HepG2 (cell line): ENCODE measurements around the gene SYNPO2L. TPM values are rescaled to one million over a fixed set of nuclear protein-coding genes. Genes with fewer than 3 reads are reported as not detected.

Experiments used
- ATAC-seq: fragments of 200-7000 bp; cut with Tn5 transposase; 3 replicates; pipeline ENCODE4 v1.9.1; 2020; ENCODE audit warnings: mild to moderate bottlenecking, moderate library complexity
- BruUV-seq: library from RNA; stranded (reverse); fragments of 400-500 nt; replicated peaks from 2 replicates; lab custom pipeline; 2021; lab: Mats Ljungman, UMichigan
- CTCF ChIA-PET: fragments of 300-600 bp; formaldehyde crosslinking; extraction: SDS; loops from one replicate; lab custom pipeline; 2021; ENCODE audit warnings: low total read pairs, inconsistent platforms, low intra/inter-chr PET ratio; lab: Yijun Ruan, JAX
- POLR2A ChIA-PET: fragments of 350-600 bp; sonication (Branson Sonifier 250); formaldehyde crosslinking; loops from one replicate; lab custom pipeline; 2020; ENCODE audit warnings: antibody characterized with exemption, inconsistent platforms; lab: Yijun Ruan, JAX
- DNase-seq: peaks from one replicate; pipeline ENCODE4 v3.0.0-alpha.2; 2015; ENCODE audit warnings: low spot score
- FAIRE-seq: peaks from 3 replicates; lab custom pipeline; 2011; peaks lifted over from hg19 to GRCh38; lab: Jason Lieb, UNC
- H2AFZ ChIP-seq: one replicate; pipeline ENCODE4 v1.6.1; 2011; ENCODE audit warnings: low read length, inconsistent platforms
- H3K27ac ChIP-seq: fragments of 300-600 bp; 3 replicates; pipeline ENCODE4 v1.8.0; 2011; ENCODE audit warnings: mixed run types, mild to moderate bottlenecking, mixed read lengths, low read length, inconsistent platforms; ENCODE audit not compliant: insufficient read depth; ENCODE audit errors: extremely low read length
- H3K27me3 ChIP-seq, 2 experiments: fragments of 200-600 bp in 1 of 2; 2 replicates in 1 of 2; 3 replicates in 1 of 2; pipeline versions ENCODE4 v1.6.0 to v1.8.0; 2011; ENCODE audit warnings: low read length in 2 of 2, mild to moderate bottlenecking in 2 of 2, moderate library complexity in 2 of 2, inconsistent platforms in 1 of 2; ENCODE audit not compliant: insufficient read depth in 2 of 2, control insufficient read depth in 1 of 2
- H3K36me3 ChIP-seq, 2 experiments: fragments of 200-600 bp in 1 of 2; replicated peaks in 1 of 2; 2 replicates in 1 of 2; 3 replicates in 1 of 2; pipeline versions ENCODE4 v1.5.1 to v1.8.0; 2011; ENCODE audit warnings: low read length in 2 of 2, inconsistent platforms in 1 of 2; ENCODE audit not compliant: insufficient read depth in 2 of 2, control insufficient read depth in 1 of 2
- H3K4me1 ChIP-seq: 2 replicates; pipeline ENCODE4 v1.5.1; 2012; ENCODE audit warnings: low read length, inconsistent platforms; ENCODE audit not compliant: insufficient read depth
- H3K4me2 ChIP-seq: 2 replicates; pipeline ENCODE4 v1.6.0; 2011; ENCODE audit warnings: low read depth, low read length, inconsistent platforms
- H3K4me3 ChIP-seq, 3 experiments: fragments of 200-600 bp in 1 of 3; sonication (generic), shearing (Covaris generic) in 1 of 3; replicated peaks in 1 of 3; 2 replicates each; pipeline ENCODE4 v1.5.1; 2011 to 2016; ENCODE audit warnings: low read length in 3 of 3, inconsistent platforms in 2 of 3, low read depth in 2 of 3, mild to moderate bottlenecking in 2 of 3, control low read depth in 1 of 3, mixed read lengths in 1 of 3; ENCODE audit not compliant: insufficient read depth in 1 of 3
- H3K79me2 ChIP-seq: one replicate; pipeline ENCODE4 v1.6.1; 2011; ENCODE audit warnings: low read length, inconsistent platforms; ENCODE audit not compliant: insufficient read depth
- H3K9ac ChIP-seq: 2 replicates; pipeline ENCODE4 v1.6.0; 2011; ENCODE audit warnings: mild to moderate bottlenecking, low read depth, low read length, inconsistent platforms; ENCODE audit not compliant: insufficient read depth
- H3K9me3 ChIP-seq: 2 replicates; pipeline ENCODE4 v1.5.1; 2012; ENCODE audit warnings: mild to moderate bottlenecking, low read length
- H4K20me1 ChIP-seq: 2 replicates; pipeline ENCODE4 v1.6.0; 2011; ENCODE audit warnings: inconsistent platforms, mild to moderate bottlenecking, low read length, moderate library complexity; ENCODE audit not compliant: insufficient read depth
- BHLHE40 ChIP-seq: IDR thresholded peaks from 2 replicates; pipeline ENCODE4 v1.6.1; 2011; ENCODE audit warnings: low read length, improper control_type of control experiment
- CREB3 ChIP-seq: sonication (generic); formaldehyde crosslinking; IDR thresholded peaks from 2 replicates; pipeline ENCODE4 v1.5.0; 2020; ENCODE audit warnings: missing genetic modification reagents
- FOXP4 ChIP-seq: sonication (generic); formaldehyde crosslinking; IDR thresholded peaks from 2 replicates; pipeline ENCODE4 v1.4.0; 2020; ENCODE audit warnings: missing genetic modification reagents
- JDP2 ChIP-seq: sonication (generic); formaldehyde crosslinking; IDR thresholded peaks from 2 replicates; pipeline ENCODE4 v1.8.1; 2022; ENCODE audit warnings: missing genetic modification reagents, borderline replicate concordance
- MNT ChIP-seq: fragments of 450-650 bp; IDR thresholded peaks from 2 replicates; pipeline ENCODE4 v1.6.1; 2016
- SSRP1 ChIP-seq: IDR thresholded peaks from 2 replicates; pipeline ENCODE4 v1.6.1; 2016; ENCODE audit warnings: control low read depth
- ZGPAT ChIP-seq: IDR thresholded peaks from 2 replicates; pipeline ENCODE4 v1.6.1; 2016; ENCODE audit warnings: mild to moderate bottlenecking
- ZKSCAN8 ChIP-seq: IDR thresholded peaks from 2 replicates; pipeline ENCODE4 v1.6.1; 2016; ENCODE audit warnings: borderline replicate concordance, missing genetic modification reagents, missing compliant biosample characterization
- ZNF713 ChIP-seq: sonication (generic); formaldehyde crosslinking; IDR thresholded peaks from 2 replicates; pipeline ENCODE4 v1.4.0; 2020; ENCODE audit warnings: mild to moderate bottlenecking, missing genetic modification reagents
- ZNF737 ChIP-seq: sonication (generic); formaldehyde crosslinking; IDR thresholded peaks from 2 replicates; pipeline ENCODE4 v1.5.0; 2020; ENCODE audit warnings: missing genetic modification reagents, mild to moderate bottlenecking, borderline replicate concordance
- ZNF776 ChIP-seq: sonication (generic); formaldehyde crosslinking; IDR thresholded peaks from 2 replicates; pipeline ENCODE4 v1.4.0; 2020; ENCODE audit warnings: mild to moderate bottlenecking, missing genetic modification reagents
- whole genome bisulfite sequencing: methylation state at CpG from one replicate; pipeline ENCODE4 v1.1.6; 2017; ENCODE audit warnings: low lambda C conversion rate; 5-methylcytosine and 5-hydroxymethylcytosine counted together
- in situ Hi-C: cut with HindIII; loops from 2 replicates; pipeline ENCODE4 v1.10.0; 2017; ENCODE audit warnings: low pct_unique_long_range_greater_than_20kb; ENCODE audit not compliant: extremely low pct_ligation_motif_present
- intact Hi-C: fragments of 100-400 bp; cut with micrococcal nuclease; formaldehyde crosslinking; loops from one replicate; pipeline ENCODE4 v1.10.0; 2022; ENCODE audit not compliant: unreplicated experiment
- polyA plus RNA-seq, 8 experiments: library from polyadenylated mRNA; depleted of rRNA in 3 of 8; stranded (reverse) in 7 of 8; unstranded in 1 of 8; fragments of >200 nt; fragmentation: Illumina TruSeq in 4 of 8; extraction: Trizol in 4 of 8; gene quantifications; 2 replicates each; pipeline versions ENCODE4 v1.2.1 to v1.2.3, GENCODE V29; 2011 to 2016; ENCODE audit warnings: low read depth in 4 of 8, missing spikeins in 1 of 8, mixed read lengths in 1 of 8; ENCODE audit not compliant: insufficient read depth in 1 of 8
- total RNA-seq, 5 experiments: library from RNA; depleted of rRNA; stranded (reverse); fragments of >200 nt; fragmentation: Illumina TruSeq; extraction: Trizol; gene quantifications; 2 replicates each; pipeline ENCODE4 v1.2.3, GENCODE V29; 2016; ENCODE audit warnings: low read depth in 1 of 5
- TF ChIP-seq, protein P1 (sequence below): sonication (generic); formaldehyde crosslinking; IDR thresholded peaks from 2 replicates; pipeline ENCODE4 v1.5.0; 2020; ENCODE audit warnings: missing genetic modification reagents
- TF ChIP-seq, protein P2 (sequence below): sonication (generic); formaldehyde crosslinking; IDR thresholded peaks from 2 replicates; pipeline ENCODE4 v1.8.1; 2023; ENCODE audit warnings: mild to moderate bottlenecking, missing genetic modification reagents
- TF ChIP-seq, protein P3 (sequence below): sonication (generic); formaldehyde crosslinking; IDR thresholded peaks from 2 replicates; pipeline ENCODE4 v1.8.1; 2023; ENCODE audit warnings: mild to moderate bottlenecking, missing genetic modification reagents

SYNPO2L gene
- total and polyA plus RNA-seq, 2 of the 13 experiments (the other 11 are each of a cell fraction or from before 2014, with no cell fraction given) = not detected

GRCh38 chr10:73609116-73609515 is 46.7 kb downstream of the SYNPO2L start:
- in situ Hi-C loops (no loop called here), intact Hi-C loops (no loop called here)
- DNase-seq (no peak), FAIRE-seq (no peak), ATAC-seq (no peak)
- ChIA-PET CTCF (no interaction called here), POLR2A (no interaction called here)
- Histone ChIP-seq H3K4me1 (peaks cover 9% of the 10 kb centered on the region; the same call in 1 of the 2 replicates), H3K4me3 (no peak overlapping the region), H3K27ac (no peak overlapping the region), H3K4me2 (no peak overlapping the region), H3K27me3 (no peaks in the 10 kb centered on the region), H3K9ac (no peak overlapping the region), H2AFZ (no peak overlapping the region), H3K79me2 (no peaks in the 10 kb centered on the region), H3K36me3 (no peaks in the 10 kb centered on the region; a peak in 1 of 5 replicates), H3K9me3 (no peaks in the 10 kb centered on the region), H4K20me1 (no peaks in the 10 kb centered on the region)
- WGBS = 91% methylated on average over 4 of the region's 4 CpGs
- no TSS peak for BruUV-seq
- TF ChIP-seq SSRP1 (CRISPR knock-in tag) = no peak
- TF ChIP-seq FOXP4 = no peak
- TF ChIP-seq, protein P1, sequence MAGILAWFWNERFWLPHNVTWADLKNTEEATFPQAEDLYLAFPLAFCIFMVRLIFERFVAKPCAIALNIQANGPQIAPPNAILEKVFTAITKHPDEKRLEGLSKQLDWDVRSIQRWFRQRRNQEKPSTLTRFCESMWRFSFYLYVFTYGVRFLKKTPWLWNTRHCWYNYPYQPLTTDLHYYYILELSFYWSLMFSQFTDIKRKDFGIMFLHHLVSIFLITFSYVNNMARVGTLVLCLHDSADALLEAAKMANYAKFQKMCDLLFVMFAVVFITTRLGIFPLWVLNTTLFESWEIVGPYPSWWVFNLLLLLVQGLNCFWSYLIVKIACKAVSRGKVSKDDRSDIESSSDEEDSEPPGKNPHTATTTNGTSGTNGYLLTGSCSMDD (CRISPR knock-in tag) = no peak
- no peak for TF ChIP-seq BHLHE40
- TF ChIP-seq CREB3 (CRISPR knock-in tag) = no peak
- TF ChIP-seq, protein P2, sequence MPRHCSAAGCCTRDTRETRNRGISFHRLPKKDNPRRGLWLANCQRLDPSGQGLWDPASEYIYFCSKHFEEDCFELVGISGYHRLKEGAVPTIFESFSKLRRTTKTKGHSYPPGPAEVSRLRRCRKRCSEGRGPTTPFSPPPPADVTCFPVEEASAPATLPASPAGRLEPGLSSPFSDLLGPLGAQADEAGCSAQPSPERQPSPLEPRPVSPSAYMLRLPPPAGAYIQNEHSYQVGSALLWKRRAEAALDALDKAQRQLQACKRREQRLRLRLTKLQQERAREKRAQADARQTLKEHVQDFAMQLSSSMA (CRISPR knock-in tag) = no peak
- no peak for TF ChIP-seq ZGPAT (CRISPR knock-in tag)
- no peak for TF ChIP-seq ZNF737 (CRISPR knock-in tag)
- TF ChIP-seq ZNF776 = no peak
- no peak for TF ChIP-seq ZKSCAN8
- TF ChIP-seq JDP2 (CRISPR knock-in tag) = no peak
- TF ChIP-seq, protein P3, sequence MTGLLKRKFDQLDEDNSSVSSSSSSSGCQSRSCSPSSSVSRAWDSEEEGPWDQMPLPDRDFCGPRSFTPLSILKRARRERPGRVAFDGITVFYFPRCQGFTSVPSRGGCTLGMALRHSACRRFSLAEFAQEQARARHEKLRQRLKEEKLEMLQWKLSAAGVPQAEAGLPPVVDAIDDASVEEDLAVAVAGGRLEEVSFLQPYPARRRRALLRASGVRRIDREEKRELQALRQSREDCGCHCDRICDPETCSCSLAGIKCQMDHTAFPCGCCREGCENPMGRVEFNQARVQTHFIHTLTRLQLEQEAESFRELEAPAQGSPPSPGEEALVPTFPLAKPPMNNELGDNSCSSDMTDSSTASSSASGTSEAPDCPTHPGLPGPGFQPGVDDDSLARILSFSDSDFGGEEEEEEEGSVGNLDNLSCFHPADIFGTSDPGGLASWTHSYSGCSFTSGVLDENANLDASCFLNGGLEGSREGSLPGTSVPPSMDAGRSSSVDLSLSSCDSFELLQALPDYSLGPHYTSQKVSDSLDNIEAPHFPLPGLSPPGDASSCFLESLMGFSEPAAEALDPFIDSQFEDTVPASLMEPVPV (CRISPR knock-in tag) = no peak
- no peak for TF ChIP-seq ZNF713 (CRISPR knock-in tag)
- TF ChIP-seq MNT = no peak
